GM12878 (cell line): ENCODE data around the gene TRAK2. TPM values are rescaled to one million over a fixed set of nuclear protein-coding genes. Genes with fewer than 3 reads are reported as not detected.

Source experiments
- ATAC-seq: fragments of 200-7000 bp; cut with Tn5 transposase; 3 replicates; pipeline ENCODE4 v1.9.1; 2020; ENCODE audit warnings: mild to moderate bottlenecking, moderate library complexity
- BruUV-seq: library from RNA; stranded (reverse); fragments of 400-500 nt; replicated peaks from 2 replicates; lab custom pipeline; 2021; lab: Mats Ljungman, UMichigan
- CTCF ChIA-PET: fragments of 300-600 bp; sonication (Branson Sonifier 250); formaldehyde crosslinking; extraction: SDS; loops from one replicate; lab custom pipeline; 2021; ENCODE audit warnings: inconsistent platforms; lab: Yijun Ruan, JAX
- POLR2A ChIA-PET: fragments of 350-600 bp; formaldehyde crosslinking; extraction: SDS; loops from one replicate; lab custom pipeline; 2021; ENCODE audit warnings: inconsistent platforms; lab: Charles Lee
- RAD21 ChIA-PET: fragments of 300-600 bp; sonication (Branson Sonifier 250); formaldehyde crosslinking; loops from one replicate; lab custom pipeline; 2023; ENCODE audit warnings: antibody characterized with exemption; ENCODE audit not compliant: unreplicated experiment; lab: Charles Lee
- SMC1A ChIA-PET: fragments of 300-600 bp; sonication (Branson Sonifier 250); formaldehyde crosslinking; loops from one replicate; lab custom pipeline; 2023; ENCODE audit not compliant: unreplicated experiment, uncharacterized antibody; lab: Charles Lee
- DNase-seq: peaks from one replicate; pipeline ENCODE4 v3.0.0-alpha.2; 2011; ENCODE audit warnings: low read depth, low spot score
- FAIRE-seq: peaks from 3 replicates; lab custom pipeline; 2011; peaks lifted over from hg19 to GRCh38; lab: Jason Lieb, UNC
- H2AFZ ChIP-seq: 2 replicates; pipeline ENCODE4 v1.6.0; 2011; ENCODE audit warnings: low read depth, low read length, control low read depth; ENCODE audit not compliant: control insufficient read depth
- H3K27ac ChIP-seq: 2 replicates; pipeline ENCODE4 v1.5.1; 2011; ENCODE audit warnings: control low read depth; ENCODE audit not compliant: control insufficient read depth, insufficient read depth
- H3K27me3 ChIP-seq, 2 experiments: replicated peaks in 1 of 2; 2 replicates each; pipeline versions ENCODE4 v1.6.0 to v1.6.1; 2011; ENCODE audit warnings: low read length in 1 of 2; ENCODE audit not compliant: control insufficient read depth in 2 of 2, insufficient read depth in 2 of 2
- H3K36me3 ChIP-seq, 2 experiments: 2 replicates each; pipeline ENCODE4 v1.5.1; 2011; ENCODE audit warnings: low read length in 1 of 2; ENCODE audit not compliant: control insufficient read depth in 2 of 2, insufficient read depth in 2 of 2
- H3K4me1 ChIP-seq: 2 replicates; pipeline ENCODE4 v1.6.1; 2011; ENCODE audit warnings: mild to moderate bottlenecking, low read length, moderate library complexity, mixed read lengths; ENCODE audit not compliant: control insufficient read depth, insufficient read depth
- H3K4me2 ChIP-seq: 2 replicates; pipeline ENCODE4 v1.6.0; 2011; ENCODE audit warnings: control low read depth; ENCODE audit not compliant: control insufficient read depth, insufficient read depth
- H3K4me3 ChIP-seq: fragments of 200-600 bp; sonication (generic); 2 replicates; pipeline ENCODE4 v1.5.1; 2016
- H3K79me2 ChIP-seq: 2 replicates; pipeline ENCODE4 v1.6.0; 2011; ENCODE audit warnings: low read length; ENCODE audit not compliant: control insufficient read depth, insufficient read depth
- H3K9ac ChIP-seq: 2 replicates; pipeline ENCODE4 v1.8.0; 2011; ENCODE audit warnings: low read length, control low read depth, mixed read lengths; ENCODE audit not compliant: control insufficient read depth, insufficient read depth
- H3K9me3 ChIP-seq: replicated peaks from 3 replicates; pipeline ENCODE4 v1.5.1; 2011; ENCODE audit warnings: mild to moderate bottlenecking, low read length; ENCODE audit not compliant: control insufficient read depth, insufficient read depth
- H4K20me1 ChIP-seq: 2 replicates; pipeline ENCODE4 v1.6.0; 2011; ENCODE audit not compliant: control insufficient read depth, insufficient read depth
- CHD4 ChIP-seq: fragments of 200-600 bp; sonication (generic); IDR thresholded peaks from 2 replicates; pipeline ENCODE4 v1.6.1; 2016; ENCODE audit warnings: mild to moderate bottlenecking
- CREM ChIP-seq: IDR thresholded peaks from 2 replicates; pipeline ENCODE4 v1.6.1; 2014; ENCODE audit warnings: antibody characterized with exemption, low read depth
- FOXM1 ChIP-seq: IDR thresholded peaks from 2 replicates; pipeline ENCODE4 v1.6.1; 2012; ENCODE audit warnings: low read depth, mild to moderate bottlenecking, inconsistent platforms, low read length, moderate library complexity
- IKZF1 ChIP-seq: fragments of 450-650 bp; conservative IDR thresholded peaks from 2 replicates; pipeline ENCODE4 v1.6.1; 2017; ENCODE audit warnings: antibody characterized with exemption, mild to moderate bottlenecking
- JUNB ChIP-seq: IDR thresholded peaks from 2 replicates; pipeline ENCODE4 v1.6.1; 2016; ENCODE audit warnings: antibody characterized with exemption, mild to moderate bottlenecking
- MTA3 ChIP-seq: IDR thresholded peaks from 2 replicates; pipeline ENCODE4 v1.6.1; 2012; ENCODE audit warnings: low read length, inconsistent platforms, borderline replicate concordance
- MXI1 ChIP-seq: fragments of 150-350 bp; IDR thresholded peaks from 2 replicates; pipeline ENCODE4 v1.6.1; 2011; ENCODE audit warnings: low read depth, mild to moderate bottlenecking, inconsistent platforms, low read length, improper control_type of control experiment
- NFXL1 ChIP-seq: fragments of 450-650 bp; IDR thresholded peaks from 2 replicates; pipeline ENCODE4 v1.6.1; 2017; ENCODE audit warnings: antibody characterized with exemption, mild to moderate bottlenecking, borderline replicate concordance
- RB1 ChIP-seq: fragments of 450-650 bp; formaldehyde crosslinking; IDR thresholded peaks from 2 replicates; pipeline ENCODE4 v1.6.1; 2017; ENCODE audit warnings: mild to moderate bottlenecking, borderline replicate concordance
- RBBP5 ChIP-seq: fragments of 200-600 bp; sonication (generic); conservative IDR thresholded peaks from 2 replicates; pipeline ENCODE4 v1.6.1; 2016
- WRNIP1 ChIP-seq: IDR thresholded peaks from 2 replicates; pipeline ENCODE4 v1.6.1; 2011; ENCODE audit warnings: low read depth, low read length, improper control_type of control experiment, borderline replicate concordance
- ZNF24 ChIP-seq: fragments of 450-650 bp; IDR thresholded peaks from 2 replicates; pipeline ENCODE4 v1.6.1; 2017; ENCODE audit warnings: antibody characterized with exemption, mild to moderate bottlenecking
- ZNF384 ChIP-seq: IDR thresholded peaks from 2 replicates; pipeline ENCODE4 v1.6.1; 2012; ENCODE audit warnings: low read depth, mild to moderate bottlenecking, low read length, improper control_type of control experiment, borderline replicate concordance
- WGBS: methylation state at CpG from one replicate; pipeline ENCODE4 v1.1.6; 2016; ENCODE audit warnings: low lambda C conversion rate; ENCODE audit not compliant: insufficient replicate concordance, insufficient coverage; ENCODE audit errors: missing lambda C conversion rate; 5-methylcytosine and 5-hydroxymethylcytosine counted together
- in situ Hi-C: fragments of 300-500 bp; cut with MboI; formaldehyde crosslinking; loops from 9 replicates; pipeline ENCODE4 v1.14.3; 2018; ENCODE audit warnings: mixed read lengths
- intact Hi-C: fragments of 100-400 bp; cut with micrococcal nuclease; formaldehyde crosslinking; loops from one replicate; pipeline ENCODE4 v1.14.2; 2022; ENCODE audit not compliant: unreplicated experiment
- polyA plus RNA-seq, 11 experiments: library from polyadenylated mRNA; depleted of rRNA in 4 of 11; unstranded in 6 of 11; stranded (reverse) in 5 of 11; fragments of >200 nt; fragmentation: Nextera tagmentation in 4 of 11; fragmentation: Illumina TruSeq in 1 of 11; extraction: Ambion mirVana in 4 of 11; extraction: Trizol in 1 of 11; gene quantifications; 1 replicate in 1 of 11; 2 replicates in 10 of 11; pipeline versions ENCODE4 v1.2.1 to v1.2.3, GENCODE V29; 2011 to 2016; ENCODE audit warnings: inconsistent platforms in 2 of 11, missing spikeins in 2 of 11, low read depth in 1 of 11
- total RNA-seq, 4 experiments: library from RNA; depleted of rRNA in 3 of 4; stranded (reverse); fragments of >200 nt in 3 of 4; fragmentation: Illumina TruSeq in 1 of 4; extraction: Trizol in 1 of 4; gene quantifications; 2 replicates each; pipeline versions ENCODE4 v1.2.1 to v1.2.3, GENCODE V29; 2013 to 2021
- TF ChIP-seq, protein P1 (sequence below): fragments of 450-650 bp; formaldehyde crosslinking; IDR thresholded peaks from 2 replicates; pipeline ENCODE4 v1.4.0; 2020; ENCODE audit warnings: mild to moderate bottlenecking, moderate library complexity
- TF ChIP-seq, protein P2 (sequence below): IDR thresholded peaks from 2 replicates; pipeline ENCODE4 v1.6.1; 2011; ENCODE audit warnings: mild to moderate bottlenecking, low read depth, low read length, moderate library complexity; ENCODE audit not compliant: insufficient replicate concordance
- TF ChIP-seq, protein P3 (sequence below): IDR thresholded peaks from 2 replicates; pipeline ENCODE4 v1.6.1; 2012; ENCODE audit warnings: low read depth, low read length, improper control_type of control experiment

TRAK2 gene
- total and polyA plus RNA-seq, 10 of the 15 experiments (the other 5 are each of a cell fraction or from before 2014, with no cell fraction given): 5.2 to 20.0 (median 11.8) TPM

DNA sequence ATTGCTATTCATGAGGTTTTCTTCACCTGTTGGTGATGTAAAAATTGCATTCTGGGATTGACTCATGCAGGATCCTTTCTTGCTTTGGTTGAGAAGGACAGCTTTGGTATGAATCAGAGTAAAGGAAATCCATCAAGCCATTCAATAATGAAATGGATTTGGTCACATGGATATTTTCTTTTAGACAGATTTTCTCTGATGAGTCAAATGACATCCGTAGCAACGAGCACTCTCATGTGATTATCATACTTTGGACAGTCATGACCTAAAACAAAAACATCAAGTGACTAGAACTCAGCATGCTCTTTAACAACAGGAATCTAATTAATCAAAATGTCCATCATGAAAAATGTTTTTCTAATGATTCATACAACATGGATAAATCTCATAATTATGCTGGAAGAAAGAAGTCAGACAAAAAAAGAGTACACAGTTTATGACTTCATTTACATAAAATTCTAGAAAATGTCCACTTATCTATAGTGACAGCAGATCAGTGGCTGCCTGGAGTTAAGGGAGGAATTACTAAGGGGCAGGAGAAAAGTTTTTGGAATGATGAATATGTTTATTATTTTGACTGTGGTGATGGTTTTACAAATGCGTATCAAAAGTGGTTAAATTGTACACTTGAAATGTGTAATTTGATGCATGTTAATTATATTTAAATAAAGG, 30.7 kb downstream of the TRAK2 start:
- FAIRE-seq: no peak
- RAD21 ChIA-PET: no interaction called here
- Histone ChIP-seq H3K9ac (no peak overlapping the region), H4K20me1 (no peaks in the 10 kb centered on the region), H3K4me3 (no peak overlapping the region), H3K4me2 (no peak overlapping the region), H3K79me2 (no peaks in the 10 kb centered on the region), H3K36me3 (no peaks in the 10 kb centered on the region), H3K27ac (no peak overlapping the region), H3K27me3 (no peaks in the 10 kb centered on the region), H2AFZ (no peak overlapping the region), H3K4me1 (no peaks in the 10 kb centered on the region), H3K9me3 (no peaks in the 10 kb centered on the region)
- CTCF ChIA-PET: no interaction called here
- ATAC-seq: no peak
- in situ Hi-C loops: no loop called here
- 43% methylated on average over 3 of the region's 3 CpGs for WGBS
- DNase-seq: no peak
- TF ChIP-seq RBBP5 (no peak), NFXL1 (no peak), IKZF1 (no peak), MXI1 (no peak), CHD4 (no peak), MTA3 (no peak), JUNB (peak; percentile 68), CREM (0 out of 2 replicates have a peak, but pooled peaks have one; percentile 13), ZNF384 (no peak), RB1 (no peak), FOXM1 (no peak), WRNIP1 (no peak), ZNF24 (no peak)
- TF ChIP-seq, protein P1, sequence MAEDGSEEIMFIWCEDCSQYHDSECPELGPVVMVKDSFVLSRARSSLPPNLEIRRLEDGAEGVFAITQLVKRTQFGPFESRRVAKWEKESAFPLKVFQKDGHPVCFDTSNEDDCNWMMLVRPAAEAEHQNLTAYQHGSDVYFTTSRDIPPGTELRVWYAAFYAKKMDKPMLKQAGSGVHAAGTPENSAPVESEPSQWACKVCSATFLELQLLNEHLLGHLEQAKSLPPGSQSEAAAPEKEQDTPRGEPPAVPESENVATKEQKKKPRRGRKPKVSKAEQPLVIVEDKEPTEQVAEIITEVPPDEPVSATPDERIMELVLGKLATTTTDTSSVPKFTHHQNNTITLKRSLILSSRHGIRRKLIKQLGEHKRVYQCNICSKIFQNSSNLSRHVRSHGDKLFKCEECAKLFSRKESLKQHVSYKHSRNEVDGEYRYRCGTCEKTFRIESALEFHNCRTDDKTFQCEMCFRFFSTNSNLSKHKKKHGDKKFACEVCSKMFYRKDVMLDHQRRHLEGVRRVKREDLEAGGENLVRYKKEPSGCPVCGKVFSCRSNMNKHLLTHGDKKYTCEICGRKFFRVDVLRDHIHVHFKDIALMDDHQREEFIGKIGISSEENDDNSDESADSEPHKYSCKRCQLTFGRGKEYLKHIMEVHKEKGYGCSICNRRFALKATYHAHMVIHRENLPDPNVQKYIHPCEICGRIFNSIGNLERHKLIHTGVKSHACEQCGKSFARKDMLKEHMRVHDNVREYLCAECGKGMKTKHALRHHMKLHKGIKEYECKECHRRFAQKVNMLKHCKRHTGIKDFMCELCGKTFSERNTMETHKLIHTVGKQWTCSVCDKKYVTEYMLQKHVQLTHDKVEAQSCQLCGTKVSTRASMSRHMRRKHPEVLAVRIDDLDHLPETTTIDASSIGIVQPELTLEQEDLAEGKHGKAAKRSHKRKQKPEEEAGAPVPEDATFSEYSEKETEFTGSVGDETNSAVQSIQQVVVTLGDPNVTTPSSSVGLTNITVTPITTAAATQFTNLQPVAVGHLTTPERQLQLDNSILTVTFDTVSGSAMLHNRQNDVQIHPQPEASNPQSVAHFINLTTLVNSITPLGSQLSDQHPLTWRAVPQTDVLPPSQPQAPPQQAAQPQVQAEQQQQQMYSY (CRISPR knock-in tag): no peak
- TF ChIP-seq, protein P2, sequence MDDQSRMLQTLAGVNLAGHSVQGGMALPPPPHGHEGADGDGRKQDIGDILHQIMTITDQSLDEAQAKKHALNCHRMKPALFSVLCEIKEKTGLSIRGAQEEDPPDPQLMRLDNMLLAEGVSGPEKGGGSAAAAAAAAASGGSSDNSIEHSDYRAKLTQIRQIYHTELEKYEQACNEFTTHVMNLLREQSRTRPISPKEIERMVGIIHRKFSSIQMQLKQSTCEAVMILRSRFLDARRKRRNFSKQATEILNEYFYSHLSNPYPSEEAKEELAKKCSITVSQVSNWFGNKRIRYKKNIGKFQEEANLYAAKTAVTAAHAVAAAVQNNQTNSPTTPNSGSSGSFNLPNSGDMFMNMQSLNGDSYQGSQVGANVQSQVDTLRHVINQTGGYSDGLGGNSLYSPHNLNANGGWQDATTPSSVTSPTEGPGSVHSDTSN: no peak
- TF ChIP-seq, protein P3, sequence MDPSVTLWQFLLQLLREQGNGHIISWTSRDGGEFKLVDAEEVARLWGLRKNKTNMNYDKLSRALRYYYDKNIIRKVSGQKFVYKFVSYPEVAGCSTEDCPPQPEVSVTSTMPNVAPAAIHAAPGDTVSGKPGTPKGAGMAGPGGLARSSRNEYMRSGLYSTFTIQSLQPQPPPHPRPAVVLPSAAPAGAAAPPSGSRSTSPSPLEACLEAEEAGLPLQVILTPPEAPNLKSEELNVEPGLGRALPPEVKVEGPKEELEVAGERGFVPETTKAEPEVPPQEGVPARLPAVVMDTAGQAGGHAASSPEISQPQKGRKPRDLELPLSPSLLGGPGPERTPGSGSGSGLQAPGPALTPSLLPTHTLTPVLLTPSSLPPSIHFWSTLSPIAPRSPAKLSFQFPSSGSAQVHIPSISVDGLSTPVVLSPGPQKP: no peak
- no TSS peak for BruUV-seq
- SMC1A ChIA-PET: no interaction called here
- POLR2A ChIA-PET: no interaction called here
- intact Hi-C loops: no loop called here
